ENCODE measurements around the gene FOXN3. TPM values are rescaled to one million over a fixed set of nuclear protein-coding genes. Genes with fewer than 3 reads are reported as not detected.

The FOXN3 gene
- polyA plus RNA-seq, 1 donor (not counting 4 experiments of a cell fraction or from before 2014, with no cell fraction given): 10.2 TPM

DNA sequence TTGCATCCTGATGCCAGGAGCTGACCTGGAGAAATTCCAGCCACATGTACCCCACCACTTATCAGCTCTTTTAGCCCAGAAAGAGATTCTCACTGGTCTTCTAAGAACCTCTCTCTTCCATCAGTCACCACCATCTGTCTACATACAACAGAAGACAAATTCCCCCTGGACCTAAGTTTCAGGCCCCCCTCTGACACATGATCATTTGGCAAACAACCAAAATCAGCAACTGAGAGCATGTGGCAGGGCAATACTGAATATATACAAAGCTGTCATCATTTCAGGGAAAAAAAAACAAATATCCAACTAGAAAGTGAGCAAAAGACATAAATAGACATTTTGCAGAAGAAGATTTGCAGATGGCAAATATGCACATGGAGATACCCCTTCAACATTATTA lies 180.2 kb downstream of the FOXN3 start:
- Histone ChIP-seq H3K79me2 (ENCODE audit: control insufficient read depth, insufficient read depth, low read length) (no peaks in the 10 kb centered on the region), H3K27me3 (ENCODE audit: control insufficient read depth, extremely low read depth, insufficient read depth, low read length) (no peaks in the 10 kb centered on the region), H3K36me3 (ENCODE audit: control insufficient read depth in 2 of 2, extremely low read depth in 1 of 2, insufficient read depth in 2 of 2, low read length in 2 of 2) (no peaks in the 10 kb centered on the region), H3K9me3 (ENCODE audit: control insufficient read depth, low read depth, low read length) (no peaks in the 10 kb centered on the region), H4K20me1 (ENCODE audit: control insufficient read depth, extremely low read depth, insufficient read depth, low read length) (no peaks in the 10 kb centered on the region), H3K4me3 (ENCODE audit: control insufficient read depth in 2 of 3, extremely low read depth in 1 of 3, insufficient read depth in 2 of 3, low read depth in 1 of 3, low read length in 3 of 3) (no peak overlapping the region), H3K9ac (ENCODE audit: control insufficient read depth, extremely low read depth, insufficient read depth, low read length) (no peak overlapping the region), H3K9me1 (ENCODE audit: control insufficient read depth, extremely low read depth, insufficient read depth, low read length) (no peaks in the 10 kb centered on the region), H3K27ac (ENCODE audit: control insufficient read depth, insufficient read depth, low read length) (no peak overlapping the region), H3K4me2 (ENCODE audit: control insufficient read depth, extremely low read depth, insufficient read depth, low read depth, low read length) (no peak overlapping the region), H3K4me1 (ENCODE audit: control insufficient read depth, extremely low read depth, insufficient read depth, low read length) (no peaks in the 10 kb centered on the region), H2AFZ (ENCODE audit: control insufficient read depth, low read length) (no peak overlapping the region)
- FAIRE-seq: no peak
- DNase-seq (ENCODE audit: low read depth, low spot score): no peak
- TF ChIP-seq, protein P1, sequence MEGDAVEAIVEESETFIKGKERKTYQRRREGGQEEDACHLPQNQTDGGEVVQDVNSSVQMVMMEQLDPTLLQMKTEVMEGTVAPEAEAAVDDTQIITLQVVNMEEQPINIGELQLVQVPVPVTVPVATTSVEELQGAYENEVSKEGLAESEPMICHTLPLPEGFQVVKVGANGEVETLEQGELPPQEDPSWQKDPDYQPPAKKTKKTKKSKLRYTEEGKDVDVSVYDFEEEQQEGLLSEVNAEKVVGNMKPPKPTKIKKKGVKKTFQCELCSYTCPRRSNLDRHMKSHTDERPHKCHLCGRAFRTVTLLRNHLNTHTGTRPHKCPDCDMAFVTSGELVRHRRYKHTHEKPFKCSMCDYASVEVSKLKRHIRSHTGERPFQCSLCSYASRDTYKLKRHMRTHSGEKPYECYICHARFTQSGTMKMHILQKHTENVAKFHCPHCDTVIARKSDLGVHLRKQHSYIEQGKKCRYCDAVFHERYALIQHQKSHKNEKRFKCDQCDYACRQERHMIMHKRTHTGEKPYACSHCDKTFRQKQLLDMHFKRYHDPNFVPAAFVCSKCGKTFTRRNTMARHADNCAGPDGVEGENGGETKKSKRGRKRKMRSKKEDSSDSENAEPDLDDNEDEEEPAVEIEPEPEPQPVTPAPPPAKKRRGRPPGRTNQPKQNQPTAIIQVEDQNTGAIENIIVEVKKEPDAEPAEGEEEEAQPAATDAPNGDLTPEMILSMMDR (optimal IDR thresholded peaks at IDR 0.05 in 1 of 3, IDR thresholded peaks at IDR 0.05 in 1 of 3, conservative IDR thresholded peaks at IDR 0.05 in 1 of 3; ENCODE audit: extremely low read depth in 1 of 3, insufficient read depth in 2 of 3, low read length in 3 of 3): no peak
- no peak for TF ChIP-seq EZH2 (IDR thresholded peaks at IDR 0.05; ENCODE audit: low read length)
- dilution Hi-C loops (cut with MboI; ENCODE audit: extremely low pct_ligation_motif_present, low sequenced_read_pairs): no loop called here

DNA sequence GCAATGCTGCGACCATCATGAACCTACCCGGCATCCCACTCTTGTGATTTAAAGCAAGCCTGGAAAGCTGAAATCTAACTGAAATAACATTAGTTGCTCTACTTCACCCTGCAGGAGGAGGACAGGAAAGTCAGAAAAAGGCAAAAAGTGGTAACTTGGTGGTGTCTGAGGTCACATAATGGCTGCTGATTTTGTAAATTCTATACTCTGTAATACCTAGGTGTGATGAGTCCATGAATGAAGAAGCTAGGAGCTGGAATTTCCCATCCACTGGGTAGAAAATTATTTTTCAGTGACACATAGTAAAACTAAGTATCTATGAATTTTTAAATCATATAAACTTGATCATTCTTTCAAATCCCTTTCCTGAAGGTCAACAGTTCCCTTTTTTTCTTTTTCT lies 183.8 kb downstream of the FOXN3 start:
- dilution Hi-C loops (cut with MboI; ENCODE audit: extremely low pct_ligation_motif_present, low sequenced_read_pairs): no loop called here

More for the DNA sequence above, 183.8 kb downstream of the FOXN3 start:
- TF ChIP-seq, protein P1 (optimal IDR thresholded peaks at IDR 0.05 in 1 of 3, IDR thresholded peaks at IDR 0.05 in 1 of 3, conservative IDR thresholded peaks at IDR 0.05 in 1 of 3; ENCODE audit: extremely low read depth in 1 of 3, insufficient read depth in 2 of 3, low read length in 3 of 3): no peak
- no peak for TF ChIP-seq EZH2 (IDR thresholded peaks at IDR 0.05; ENCODE audit: low read length)
- FAIRE-seq (no peak), DNase-seq (ENCODE audit: low read depth, low spot score) (no peak)
- H3K27me3 ChIP-seq (ENCODE audit: control insufficient read depth, extremely low read depth, insufficient read depth, low read length): no peaks in the 10 kb centered on the region
- H3K9ac ChIP-seq (ENCODE audit: control insufficient read depth, extremely low read depth, insufficient read depth, low read length): no peak overlapping the region
- no peak overlapping the region for H3K27ac ChIP-seq (ENCODE audit: control insufficient read depth, insufficient read depth, low read length)
- no peaks in the 10 kb centered on the region for H4K20me1 ChIP-seq (ENCODE audit: control insufficient read depth, extremely low read depth, insufficient read depth, low read length)
- no peak overlapping the region for H2AFZ ChIP-seq (ENCODE audit: control insufficient read depth, low read length)
- H3K9me1 ChIP-seq (ENCODE audit: control insufficient read depth, extremely low read depth, insufficient read depth, low read length): no peaks in the 10 kb centered on the region
- no peaks in the 10 kb centered on the region for H3K36me3 ChIP-seq (ENCODE audit: control insufficient read depth in 2 of 2, extremely low read depth in 1 of 2, insufficient read depth in 2 of 2, low read length in 2 of 2)
- H3K4me1 ChIP-seq (ENCODE audit: control insufficient read depth, extremely low read depth, insufficient read depth, low read length): no peaks in the 10 kb centered on the region
- no peak overlapping the region for H3K4me3 ChIP-seq (ENCODE audit: control insufficient read depth in 2 of 3, extremely low read depth in 1 of 3, insufficient read depth in 2 of 3, low read depth in 1 of 3, low read length in 3 of 3)
- H3K4me2 ChIP-seq (ENCODE audit: control insufficient read depth, extremely low read depth, insufficient read depth, low read depth, low read length): no peak overlapping the region
- H3K9me3 ChIP-seq (ENCODE audit: control insufficient read depth, low read depth, low read length): no peaks in the 10 kb centered on the region
- no peaks in the 10 kb centered on the region for H3K79me2 ChIP-seq (ENCODE audit: control insufficient read depth, insufficient read depth, low read length)
